ENCODE results near the gene EFEMP1.

DNA sequence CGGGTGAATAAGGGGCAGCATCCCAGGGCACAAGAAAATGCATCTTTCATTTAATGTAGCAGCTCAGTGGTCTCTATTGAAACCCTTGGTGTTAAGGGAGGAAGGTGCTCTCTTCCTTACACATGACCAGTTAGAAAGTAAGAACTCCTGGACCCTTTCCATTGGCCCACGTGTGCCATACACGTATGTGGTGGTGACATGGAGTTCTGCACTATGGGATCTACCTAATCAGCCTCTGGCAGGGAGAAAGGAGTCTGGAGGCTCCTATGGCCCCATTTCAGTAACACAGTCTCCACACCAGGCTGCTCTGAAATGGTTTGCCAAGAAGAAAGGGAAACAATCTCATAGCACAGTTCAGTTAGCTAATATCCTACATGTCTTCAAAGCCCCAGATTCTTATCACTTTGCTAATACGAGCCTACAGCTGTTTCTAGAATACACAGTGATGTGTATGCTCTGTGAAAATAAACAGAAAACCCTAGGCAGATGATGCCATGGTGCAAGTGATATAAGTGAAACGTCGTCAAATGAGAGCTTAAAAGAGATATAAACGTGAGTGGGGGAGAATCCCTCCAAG, 7.0 kb downstream of the EFEMP1 start:
- TF ChIP-seq, protein P1, sequence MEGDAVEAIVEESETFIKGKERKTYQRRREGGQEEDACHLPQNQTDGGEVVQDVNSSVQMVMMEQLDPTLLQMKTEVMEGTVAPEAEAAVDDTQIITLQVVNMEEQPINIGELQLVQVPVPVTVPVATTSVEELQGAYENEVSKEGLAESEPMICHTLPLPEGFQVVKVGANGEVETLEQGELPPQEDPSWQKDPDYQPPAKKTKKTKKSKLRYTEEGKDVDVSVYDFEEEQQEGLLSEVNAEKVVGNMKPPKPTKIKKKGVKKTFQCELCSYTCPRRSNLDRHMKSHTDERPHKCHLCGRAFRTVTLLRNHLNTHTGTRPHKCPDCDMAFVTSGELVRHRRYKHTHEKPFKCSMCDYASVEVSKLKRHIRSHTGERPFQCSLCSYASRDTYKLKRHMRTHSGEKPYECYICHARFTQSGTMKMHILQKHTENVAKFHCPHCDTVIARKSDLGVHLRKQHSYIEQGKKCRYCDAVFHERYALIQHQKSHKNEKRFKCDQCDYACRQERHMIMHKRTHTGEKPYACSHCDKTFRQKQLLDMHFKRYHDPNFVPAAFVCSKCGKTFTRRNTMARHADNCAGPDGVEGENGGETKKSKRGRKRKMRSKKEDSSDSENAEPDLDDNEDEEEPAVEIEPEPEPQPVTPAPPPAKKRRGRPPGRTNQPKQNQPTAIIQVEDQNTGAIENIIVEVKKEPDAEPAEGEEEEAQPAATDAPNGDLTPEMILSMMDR (conservative IDR thresholded peaks at IDR 0.05 in 1 of 2, IDR thresholded peaks at IDR 0.05 in 1 of 2; ENCODE audit: extremely low read depth in 1 of 2, insufficient read depth in 1 of 2, low read depth in 1 of 2, low read length in 2 of 2): no peak
- no peak for TF ChIP-seq EZH2 (IDR thresholded peaks at IDR 0.05; ENCODE audit: borderline replicate concordance, low read length)
